Glomerular visceral epithelial cell (primary cell): ENCODE data around the gene CTSF.
A peak's percentile ranks its signal among the peaks of the same experiment; 100 is the strongest.
"Not testable (repeated sequence)": the region's sequence is repeated elsewhere in the genome, so short reads cannot be mapped to it uniquely, and the experiment has no call there.

Experiments used
- DNase-seq: peaks from one replicate; pipeline ENCODE4 v3.0.0-alpha.2; 2016; ENCODE audit errors: extremely low spot score

The CTSF gene

DNA sequence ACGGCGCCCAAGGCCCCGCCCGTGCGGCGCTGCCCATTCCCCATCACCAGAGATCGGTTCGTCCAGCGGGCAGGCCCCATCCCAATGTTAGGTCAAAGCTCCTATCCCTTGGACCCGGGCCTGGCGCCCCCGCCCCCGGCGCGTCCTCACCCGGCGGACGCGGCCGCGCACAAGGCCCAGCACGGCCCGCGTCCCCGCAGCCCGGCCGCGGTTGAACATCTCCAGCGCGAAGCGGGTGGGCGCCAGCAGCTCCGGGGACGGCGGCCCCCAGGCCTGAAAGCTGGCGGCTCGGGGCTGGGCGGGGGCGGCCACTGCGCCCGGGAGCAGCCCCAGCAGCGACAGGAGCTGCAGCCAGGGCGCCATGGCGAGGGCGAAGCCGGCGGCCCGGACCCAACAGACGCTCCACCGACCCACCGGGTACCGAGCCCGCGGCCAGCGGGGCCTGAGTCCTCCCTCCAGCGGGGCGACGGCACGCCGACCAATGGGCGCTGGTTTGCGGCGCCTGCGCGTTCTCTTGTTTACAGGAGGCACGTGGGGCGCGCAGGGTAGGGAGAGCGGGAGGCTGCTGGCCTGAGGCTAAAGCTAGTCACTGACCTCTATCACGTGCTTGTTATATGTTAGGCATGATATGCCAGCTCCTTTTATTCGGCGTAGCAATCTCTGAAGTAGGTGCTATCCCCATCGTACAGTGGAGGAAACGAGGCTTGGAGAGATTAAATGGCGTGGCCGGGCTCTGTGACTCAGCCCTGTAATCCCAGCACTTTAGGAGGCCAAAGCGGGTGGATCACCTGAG is at the start of gene CTSF:
Gene CTSF (minus strand): TSS at position 483 of the 793 bp plus-strand sequence. CDS start 120 bp downstream, at position 363.
- no peak for DNase-seq

DNA sequence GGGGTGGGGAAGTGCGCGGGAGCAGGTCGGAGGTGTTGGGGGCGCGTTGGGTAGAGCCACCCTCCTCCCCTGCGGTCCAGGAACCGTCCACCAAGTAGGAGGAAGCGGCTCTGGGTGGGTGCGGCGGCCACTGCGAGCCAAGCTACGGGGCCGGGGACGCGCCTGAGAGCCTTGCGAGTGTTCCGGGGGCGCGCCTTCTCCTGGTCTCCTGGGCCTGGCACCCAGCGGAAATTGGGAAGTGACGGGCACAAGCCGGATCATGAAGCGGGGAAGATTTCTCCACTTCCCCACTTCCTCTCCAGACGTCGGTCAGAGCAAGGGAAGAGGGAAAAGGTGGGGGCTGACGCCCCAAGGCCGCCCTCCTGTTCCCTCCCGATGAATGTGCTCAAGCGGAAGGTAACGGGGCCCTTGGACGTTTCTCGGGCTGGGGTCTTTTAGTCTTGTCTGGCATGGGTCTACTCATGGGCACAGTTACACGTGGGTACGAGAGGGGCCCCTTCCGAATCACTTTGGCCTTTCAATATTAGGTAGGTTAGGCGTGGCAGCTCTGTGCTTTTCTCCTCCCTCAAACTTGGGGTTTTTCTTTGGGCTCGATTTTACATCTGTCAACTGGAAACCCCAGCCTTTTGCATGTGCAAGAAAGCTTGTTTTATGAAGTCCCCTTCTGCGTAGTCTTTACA is 48.9 kb upstream of the CTSF start:
- DNase-seq: peak; percentile 51

DNA sequence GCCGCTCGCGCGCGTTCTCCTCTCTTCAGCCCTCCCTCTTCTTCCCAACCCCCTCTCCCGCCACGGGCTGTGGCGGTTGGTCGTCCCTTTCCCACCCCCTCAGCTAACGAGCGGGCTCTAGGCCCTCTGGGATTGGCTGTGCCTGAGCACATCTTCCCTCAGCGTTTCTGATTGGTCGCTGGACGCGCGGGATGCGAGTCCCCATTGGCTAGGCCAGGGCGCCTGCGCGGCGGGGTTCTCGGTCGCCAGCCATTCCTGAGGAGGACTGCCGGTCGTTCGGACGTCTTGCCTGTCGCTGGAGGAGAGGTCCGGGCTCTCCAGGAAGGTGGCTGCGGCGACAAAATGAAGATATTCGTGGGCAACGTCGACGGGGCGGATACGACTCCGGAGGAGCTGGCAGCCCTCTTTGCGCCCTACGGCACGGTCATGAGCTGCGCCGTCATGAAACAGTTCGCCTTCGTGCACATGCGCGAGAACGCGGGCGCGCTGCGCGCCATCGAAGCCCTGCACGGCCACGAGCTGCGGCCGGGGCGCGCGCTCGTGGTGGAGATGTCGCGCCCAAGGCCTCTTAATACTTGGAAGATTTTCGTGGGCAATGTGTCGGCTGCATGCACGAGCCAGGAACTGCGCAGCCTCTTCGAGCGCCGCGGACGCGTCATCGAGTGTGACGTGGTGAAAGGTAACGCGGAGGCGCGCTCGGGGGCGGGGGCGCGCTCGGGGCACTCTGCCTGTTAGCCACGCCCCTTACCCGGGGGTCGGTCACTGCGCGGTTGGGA is 48.2 kb upstream of the CTSF start, which contains the start of gene RBM14:
Gene RBM14 (plus strand): TSS at position 252 of the 776 bp plus-strand sequence. CDS start 91 bp downstream, at position 343.
- peak; percentile 99 for DNase-seq

DNA sequence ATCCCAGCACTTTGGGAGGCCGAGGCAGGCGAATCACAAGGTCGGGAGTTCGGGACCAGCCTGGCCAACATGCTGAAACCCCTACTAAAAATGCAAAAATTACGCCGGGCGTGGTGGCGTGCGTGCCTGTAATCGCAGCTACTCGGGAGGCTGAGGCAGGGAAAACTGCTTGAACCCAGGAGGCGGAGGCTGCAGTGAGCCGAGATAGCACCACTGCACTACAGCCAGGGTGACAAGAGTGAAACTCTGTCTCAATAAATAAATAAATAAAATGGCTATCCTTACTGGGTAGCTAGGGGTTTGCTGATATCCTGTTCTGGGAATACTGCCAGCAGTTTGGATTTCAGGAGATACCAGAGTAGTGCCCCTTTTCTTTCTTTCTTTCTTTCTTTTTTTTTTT is 45.7 kb upstream of the CTSF start:
- DNase-seq: no peak

DNA sequence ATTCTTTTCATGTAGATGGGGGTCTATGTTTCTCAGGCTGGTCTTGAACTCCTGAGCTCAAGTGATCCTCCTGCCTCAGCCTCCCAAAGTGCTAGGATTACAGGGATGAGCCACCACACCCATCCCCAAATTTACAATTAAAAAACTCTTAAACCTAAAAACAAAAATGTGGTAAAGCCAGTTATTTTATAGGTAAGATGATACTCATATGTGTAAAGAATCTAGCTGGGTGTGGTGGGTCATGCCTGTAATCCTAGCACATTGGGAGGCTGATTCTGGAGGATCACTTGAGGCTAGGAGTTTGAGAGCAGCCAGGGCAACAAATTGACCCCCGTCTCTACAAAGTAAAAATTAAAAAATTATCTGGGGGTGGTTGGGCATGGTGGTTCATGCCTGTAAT is 44.1 kb upstream of the CTSF start:
- DNase-seq: no peak

DNA sequence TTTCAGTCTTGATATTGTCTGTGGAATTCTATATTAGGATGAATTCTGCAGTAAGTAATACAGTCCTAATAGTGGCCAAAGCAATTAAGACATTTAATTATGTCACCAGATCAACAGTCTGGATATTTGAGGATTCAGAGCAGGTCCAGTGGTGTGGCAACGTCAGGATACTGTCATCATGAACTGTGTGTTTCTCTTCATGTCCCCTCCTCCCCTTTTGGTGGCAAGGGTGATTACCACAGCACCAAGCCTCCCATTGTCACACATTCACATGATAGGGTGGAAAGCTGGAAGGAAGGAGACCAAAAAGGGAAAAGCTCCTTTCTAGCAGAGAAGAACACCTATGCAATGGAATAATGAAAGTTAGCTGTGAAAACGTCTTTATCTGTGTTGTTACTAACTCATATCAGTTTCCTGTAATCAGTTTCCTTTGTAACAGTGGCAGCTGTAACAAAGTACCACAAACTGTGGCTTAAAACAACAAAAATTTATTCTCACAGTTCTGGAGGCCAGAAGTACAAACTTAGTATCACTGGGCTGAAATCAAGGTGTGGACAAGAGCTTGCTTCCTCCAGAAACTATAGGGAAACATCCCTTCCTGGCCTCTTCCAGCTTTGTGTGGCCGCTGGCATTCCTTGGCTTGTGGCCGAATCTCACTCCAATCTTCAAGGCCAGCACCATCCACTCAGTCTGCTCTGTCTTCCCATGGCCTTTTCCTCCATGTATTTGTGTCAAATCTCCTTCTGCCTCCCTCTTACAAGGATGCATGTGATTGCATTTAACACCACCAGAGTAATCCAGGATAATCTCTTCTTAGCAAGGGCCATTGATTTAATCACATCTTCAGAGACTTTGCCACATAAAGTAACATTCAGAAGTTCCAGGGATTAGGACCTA is 41.6 kb upstream of the CTSF start:
- no peak for DNase-seq

DNA sequence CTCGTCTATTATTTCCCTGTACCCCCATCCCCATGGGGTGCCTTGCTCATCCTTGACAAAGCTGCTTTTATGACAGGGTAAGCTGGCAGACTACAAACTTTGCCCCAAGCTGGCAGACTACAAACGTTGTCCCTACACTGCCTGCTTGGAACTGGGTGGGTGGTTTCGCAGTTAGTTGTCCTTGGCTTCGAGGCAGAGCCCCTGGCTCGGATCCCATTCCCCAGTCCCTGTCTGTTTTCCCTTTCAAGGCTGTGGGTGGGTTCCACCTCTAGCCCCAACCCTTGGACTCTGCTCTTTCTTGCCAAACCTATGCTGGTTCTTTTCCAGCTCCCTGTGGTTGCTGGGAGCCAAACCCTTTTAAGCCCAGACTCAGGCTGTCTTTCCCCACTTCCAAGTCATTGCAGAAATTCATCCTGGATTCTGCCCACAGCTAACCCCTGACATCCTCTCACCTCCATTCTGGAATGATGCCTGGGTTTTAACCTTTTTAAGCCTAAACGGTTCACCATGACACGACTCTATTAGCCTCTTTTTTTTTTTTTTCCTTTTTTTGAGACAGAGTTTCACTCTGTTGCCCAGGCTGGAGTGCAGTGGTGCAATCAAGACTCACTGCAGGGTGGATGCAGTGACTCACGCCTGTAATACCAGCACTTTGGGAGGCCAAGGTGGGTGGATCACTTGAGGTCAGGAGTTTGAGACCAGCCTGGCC is 38.9 kb upstream of the CTSF start:
- peak; percentile 70 for DNase-seq

DNA sequence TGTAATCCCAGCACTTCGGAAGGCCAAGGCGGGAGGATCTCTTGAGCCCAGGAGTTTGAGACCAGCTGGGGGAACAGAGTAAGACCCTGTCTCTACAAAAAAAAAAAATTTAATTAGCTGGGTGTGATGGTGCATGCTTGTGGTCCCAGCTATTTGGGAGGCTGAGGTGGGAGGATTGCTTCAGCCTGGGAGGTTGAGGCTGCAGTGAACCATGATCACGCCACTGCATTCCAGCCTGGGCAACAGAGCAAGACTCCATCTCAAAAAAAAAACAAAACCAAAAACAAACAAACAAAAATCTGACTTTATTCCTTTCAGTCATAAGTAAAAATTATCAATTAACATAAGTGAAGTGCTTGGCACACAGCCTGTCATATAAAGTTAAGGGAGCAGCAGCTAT is 38.2 kb upstream of the CTSF start:
- DNase-seq: not testable (repeated sequence)

DNA sequence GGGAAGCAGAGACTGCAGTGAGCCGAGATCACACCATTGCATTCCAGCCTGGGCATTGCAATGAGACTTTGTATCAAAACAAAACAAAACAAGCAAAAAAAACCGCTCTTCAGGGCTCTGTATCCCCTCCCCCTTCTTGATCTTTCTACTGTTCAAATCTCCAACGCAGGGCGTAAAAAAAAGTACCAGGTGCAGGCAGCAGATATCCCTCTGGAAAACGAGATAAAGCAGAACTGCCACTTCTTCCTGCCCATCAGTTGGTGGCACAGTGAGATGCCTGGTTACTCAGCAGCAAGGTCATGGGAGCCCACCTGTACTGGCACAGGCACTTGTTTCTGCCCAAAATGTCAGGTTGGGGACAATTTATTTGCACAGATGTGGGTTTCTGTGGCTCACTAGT is 35.7 kb upstream of the CTSF start:
- no peak for DNase-seq

DNA sequence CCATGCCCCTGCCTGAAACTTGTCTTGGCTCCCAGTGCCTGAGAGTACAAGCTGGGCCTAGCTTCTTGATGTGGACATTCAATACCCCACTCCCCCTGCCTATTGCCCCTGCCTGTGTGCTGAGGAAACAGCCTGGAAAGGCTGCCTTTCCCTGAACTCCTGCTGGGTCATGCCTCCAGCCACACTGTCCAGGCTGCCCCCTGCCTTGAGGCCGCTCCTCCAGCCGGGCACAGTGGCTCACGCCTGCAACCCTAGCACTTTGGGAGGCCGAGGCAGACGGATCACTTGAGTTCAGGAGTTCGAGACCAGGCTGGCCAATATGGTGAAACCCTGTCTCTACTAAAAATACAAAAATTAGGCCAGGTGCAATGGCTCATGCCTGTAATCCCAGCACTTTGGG is 34.7 kb upstream of the CTSF start:
- DNase-seq: no peak

DNA sequence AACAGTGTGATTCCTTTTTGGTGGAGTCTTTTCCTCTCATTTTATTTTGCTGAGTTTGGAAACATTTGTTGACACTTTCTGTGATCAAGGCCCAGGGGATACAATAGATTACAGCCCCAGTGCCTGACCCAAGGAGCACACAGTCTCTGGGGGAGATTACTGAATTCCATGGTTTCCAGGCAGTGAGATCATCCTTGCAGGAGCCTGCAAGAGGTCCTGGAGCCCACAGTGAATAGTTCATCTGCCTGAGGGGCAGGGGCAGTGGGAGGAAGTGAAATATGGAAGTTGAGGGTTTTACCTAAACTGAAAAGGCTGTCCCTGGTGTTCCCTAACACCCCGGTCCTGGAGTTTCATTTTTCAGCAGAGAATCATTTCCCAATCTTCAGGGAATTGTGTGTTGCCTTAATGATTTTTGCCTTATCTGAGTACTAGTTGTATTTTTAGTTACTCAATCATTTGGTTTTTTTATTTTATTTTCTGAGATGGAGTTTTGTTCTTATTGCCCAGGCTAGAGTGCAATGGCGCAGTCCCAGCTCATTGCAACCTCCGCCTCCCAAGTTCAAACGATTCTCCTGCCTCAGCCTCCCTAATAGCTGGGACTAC is 32.3 kb upstream of the CTSF start:
- no peak for DNase-seq

DNA sequence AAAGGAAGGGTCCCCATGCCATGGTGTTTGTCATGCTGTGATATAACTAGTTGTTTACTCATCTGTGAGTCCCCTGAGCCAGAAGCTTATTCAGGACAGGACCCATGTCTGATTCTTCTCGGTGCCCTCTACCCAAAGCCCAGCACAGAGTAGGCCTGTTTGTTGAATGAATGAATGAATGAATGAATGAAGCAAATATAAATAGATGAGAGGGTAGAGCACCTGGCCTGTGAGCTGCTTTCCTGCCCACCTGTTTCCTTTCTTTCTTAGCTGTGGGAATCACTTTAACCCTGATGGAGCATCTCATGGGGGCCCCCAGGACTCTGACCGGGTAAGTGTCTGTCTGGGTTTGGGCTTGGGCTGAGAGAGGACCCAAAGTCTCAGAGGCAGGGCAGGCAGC is 31.8 kb upstream of the CTSF start:
- no peak for DNase-seq

DNA sequence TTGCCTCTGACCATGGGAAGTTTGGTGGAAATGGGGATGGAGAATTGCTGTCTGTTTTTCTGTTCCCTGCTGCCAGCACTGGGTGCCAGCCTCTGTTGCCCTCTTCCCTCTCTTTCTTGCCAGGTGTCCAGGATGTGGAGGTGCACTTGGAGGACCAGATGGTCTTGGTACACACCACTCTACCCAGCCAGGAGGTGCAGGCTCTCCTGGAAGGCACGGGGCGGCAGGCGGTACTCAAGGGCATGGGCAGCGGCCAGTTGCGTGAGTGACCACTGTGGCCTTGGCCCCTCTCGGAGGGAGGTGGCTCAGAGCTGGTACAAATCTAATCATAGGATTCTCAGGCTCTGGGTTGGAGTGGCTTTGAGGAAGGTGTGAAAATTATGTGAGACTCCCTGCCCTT is 30.6 kb upstream of the CTSF start:
- no peak for DNase-seq

DNA sequence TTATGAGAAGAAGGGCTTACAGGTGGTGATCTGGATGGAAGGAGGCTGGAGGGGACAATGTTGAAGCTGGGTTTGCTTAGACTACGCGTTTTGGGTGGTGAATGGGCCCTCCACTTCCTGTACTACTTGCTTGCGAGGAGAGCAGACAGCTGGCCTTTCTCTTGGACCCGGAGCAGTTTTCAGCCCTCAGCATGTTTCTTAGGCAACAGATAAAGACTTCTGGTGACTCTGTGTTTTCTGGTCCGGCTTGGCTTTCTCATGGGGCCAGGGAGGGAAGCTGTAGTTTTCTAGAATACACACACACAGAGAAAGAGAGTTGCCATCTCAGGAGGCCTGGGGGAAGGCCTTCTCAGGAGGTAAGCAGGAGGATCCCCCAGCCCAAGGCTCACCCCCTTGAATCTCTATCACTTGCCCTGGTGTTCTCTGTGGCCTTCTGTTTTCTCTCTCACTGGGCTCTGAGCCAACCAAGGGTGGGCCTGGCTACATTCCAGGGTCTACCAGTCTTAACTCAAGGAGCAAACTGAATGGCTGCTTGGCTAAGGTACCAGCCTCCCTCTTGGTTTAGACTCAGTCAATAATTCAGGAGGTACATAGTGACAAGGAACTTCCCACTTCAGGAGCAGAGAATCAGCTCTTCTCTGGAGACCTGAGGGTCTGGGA is 27.0 kb upstream of the CTSF start:
- no peak for DNase-seq

DNA sequence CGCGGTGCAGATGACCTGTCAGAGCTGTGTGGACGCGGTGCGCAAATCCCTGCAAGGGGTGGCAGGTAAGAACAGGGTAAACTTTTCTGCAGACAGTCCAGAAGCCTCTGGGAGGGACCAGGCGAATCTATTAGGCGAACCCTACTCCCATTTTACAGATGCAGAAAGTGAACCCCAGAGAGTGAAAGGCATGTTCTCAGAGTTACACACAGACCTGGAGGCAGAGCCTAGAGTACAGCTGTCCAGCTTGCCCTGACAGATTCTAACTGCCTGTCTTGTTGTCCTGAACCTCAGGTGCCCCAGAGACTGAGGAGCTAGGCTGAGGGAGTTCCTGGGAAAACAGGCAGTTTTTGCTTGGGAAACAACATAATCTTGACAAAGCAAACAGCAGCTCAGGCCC is 25.2 kb upstream of the CTSF start:
- no peak for DNase-seq

DNA sequence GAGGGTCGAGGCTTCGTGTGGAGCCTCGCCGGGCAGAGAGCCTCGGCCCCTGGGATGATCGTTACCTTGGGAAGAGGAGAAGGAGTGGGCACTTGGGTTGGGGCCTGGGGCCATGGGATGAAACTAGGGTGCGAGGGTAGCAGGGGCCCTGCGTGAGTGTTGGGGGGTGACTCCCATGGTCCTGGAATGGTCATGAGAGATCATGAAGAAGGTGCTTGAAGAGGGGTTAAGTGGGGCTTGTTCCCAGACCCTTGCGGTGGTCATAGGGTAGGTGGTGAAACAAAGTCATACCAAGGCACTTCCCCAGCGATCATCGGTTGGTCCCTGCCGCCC is 24.9 kb upstream of the CTSF start:
- DNase-seq: no peak

DNA sequence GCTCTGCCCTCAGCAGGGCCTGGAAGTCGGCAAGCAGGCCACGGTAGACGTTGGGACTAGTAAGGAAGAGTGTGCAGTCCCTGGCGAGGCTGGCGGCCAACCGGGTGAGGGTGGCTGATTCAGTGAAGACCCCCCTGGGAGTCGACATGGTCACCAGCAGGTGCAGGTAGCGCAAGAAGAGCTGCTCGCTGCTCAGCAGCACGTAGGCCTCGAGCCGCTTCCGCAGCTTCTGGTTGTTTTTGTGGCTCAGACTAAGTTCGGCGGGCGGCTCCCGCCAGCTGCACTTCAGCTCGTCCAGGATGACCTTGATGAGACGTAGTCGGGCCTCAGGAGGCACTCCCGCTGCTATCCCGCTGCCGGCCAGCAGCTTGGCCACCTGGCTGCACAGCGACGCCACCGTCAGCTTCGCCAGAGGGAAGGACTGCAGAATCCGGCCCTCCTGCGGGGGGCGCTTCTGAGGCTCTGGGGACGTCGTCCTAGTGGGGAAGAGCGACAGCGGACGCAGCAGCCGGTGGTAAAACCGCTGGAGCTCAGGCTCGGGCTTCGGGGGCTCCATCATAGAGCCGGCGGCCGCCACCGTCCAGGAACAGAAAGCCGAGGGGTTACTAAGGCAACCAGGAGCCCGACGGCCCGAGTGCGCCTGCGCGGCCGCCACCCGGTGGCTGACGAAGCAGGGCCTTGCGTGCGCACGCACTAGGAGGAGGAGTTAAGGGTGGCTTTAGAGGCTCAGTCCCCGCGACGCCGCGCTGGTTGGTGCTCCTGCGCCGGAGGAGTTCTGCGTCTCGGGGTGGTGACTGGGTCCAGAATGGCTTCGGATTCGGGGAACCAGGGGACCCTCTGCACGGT is 24.3 kb upstream of the CTSF start, which contains the start of the genes CCDC87 and CCS:
Gene CCDC87 (minus strand): TSS at position 607 of the 846 bp plus-strand sequence. CDS start 48 bp downstream, at position 559.
Gene CCS (plus strand): TSS at position 729 of the 846 bp plus-strand sequence. CDS start 77 bp downstream, at position 806.
- peak; percentile 95 for DNase-seq

DNA sequence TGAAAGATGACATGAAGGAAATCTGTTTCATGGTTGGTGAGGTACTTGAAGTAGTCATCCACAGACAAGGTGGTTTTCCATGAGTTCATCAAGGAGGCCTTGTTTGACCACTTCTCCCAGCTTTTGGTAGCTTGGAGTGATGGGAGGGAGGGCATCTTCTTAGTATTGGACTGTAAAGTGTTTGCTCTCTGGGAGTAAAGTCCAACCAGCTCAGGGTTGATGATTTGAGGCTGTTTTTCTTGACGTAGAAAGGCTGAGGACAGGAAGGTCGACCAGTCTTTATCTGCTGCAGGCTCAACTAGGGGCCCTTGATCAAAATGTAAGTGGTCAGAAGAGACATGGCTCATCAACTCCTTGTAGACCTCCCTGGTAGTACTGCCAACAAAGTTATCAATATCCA is 22.8 kb upstream of the CTSF start:
- DNase-seq: no peak
